GM19455 (cell line): ENCODE measurements around the gene VIL1.

ENCODE experiments used
- ATAC-seq: cut with Tn5 transposase; IDR thresholded peaks from one replicate; pipeline ENCODE4 v1.9.1; 2021; ENCODE audit not compliant: unreplicated experiment

The VIL1 gene

DNA sequence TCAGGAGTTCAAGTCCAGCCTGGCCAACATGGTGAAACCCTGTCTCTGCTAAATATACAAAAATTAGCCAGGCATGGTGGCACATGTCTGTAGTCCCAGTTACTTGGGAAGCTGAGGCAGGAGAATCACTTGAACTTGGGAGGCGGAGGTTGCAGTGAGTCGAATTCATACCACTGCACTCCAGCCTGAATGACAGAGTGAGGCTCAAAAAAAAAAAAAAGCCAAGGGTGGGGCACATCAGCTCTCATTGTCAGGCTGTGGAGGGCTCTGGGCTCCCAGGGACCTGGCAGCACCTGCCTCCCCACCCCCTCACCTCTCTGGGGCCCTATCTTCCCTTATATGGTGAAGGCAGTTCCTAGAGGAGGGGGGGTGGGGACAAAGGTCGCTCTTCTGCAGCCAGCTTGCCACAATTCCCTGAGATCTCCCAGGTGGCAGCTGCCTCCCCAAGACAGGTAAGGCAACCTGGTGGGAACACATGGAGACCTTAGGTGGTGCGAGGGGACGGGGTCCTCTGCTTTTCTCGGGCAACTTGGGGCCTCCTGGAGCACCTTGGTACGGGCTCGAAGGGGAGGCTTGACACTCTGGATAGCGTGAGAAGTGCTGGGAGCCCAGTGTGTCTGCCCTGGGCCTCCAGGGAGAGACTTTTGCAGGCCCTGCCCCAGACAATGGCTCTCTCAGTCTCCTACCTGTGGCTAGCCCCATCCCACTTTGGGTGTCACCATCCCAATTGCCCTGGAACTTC lies at the start of gene VIL1:
VIL1 (plus strand) TSS at position 407 of the 742 bp plus-strand sequence. CDS start 4,656 bp downstream, outside the sequence.
- no peak for ATAC-seq

DNA sequence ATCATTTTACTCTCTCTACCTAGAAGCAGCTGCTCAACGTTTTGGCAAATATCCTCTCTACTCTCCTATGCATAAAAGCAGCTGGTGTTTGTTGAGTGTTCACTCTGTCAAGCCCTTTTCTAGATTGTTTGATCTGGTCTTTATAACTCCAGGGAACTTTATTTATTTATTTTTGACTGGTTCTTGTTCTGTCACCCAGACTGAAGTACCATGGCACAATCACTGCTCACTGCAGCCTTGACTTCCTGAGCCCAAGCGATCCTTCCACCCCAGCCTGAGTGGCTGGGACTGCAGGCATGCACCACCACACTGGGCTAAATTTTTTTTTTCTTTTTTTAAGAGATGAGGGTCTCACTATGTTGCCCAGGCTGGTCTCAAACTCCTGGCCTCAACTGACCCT lies 49.6 kb upstream of the VIL1 start:
- ATAC-seq, result no peak

DNA sequence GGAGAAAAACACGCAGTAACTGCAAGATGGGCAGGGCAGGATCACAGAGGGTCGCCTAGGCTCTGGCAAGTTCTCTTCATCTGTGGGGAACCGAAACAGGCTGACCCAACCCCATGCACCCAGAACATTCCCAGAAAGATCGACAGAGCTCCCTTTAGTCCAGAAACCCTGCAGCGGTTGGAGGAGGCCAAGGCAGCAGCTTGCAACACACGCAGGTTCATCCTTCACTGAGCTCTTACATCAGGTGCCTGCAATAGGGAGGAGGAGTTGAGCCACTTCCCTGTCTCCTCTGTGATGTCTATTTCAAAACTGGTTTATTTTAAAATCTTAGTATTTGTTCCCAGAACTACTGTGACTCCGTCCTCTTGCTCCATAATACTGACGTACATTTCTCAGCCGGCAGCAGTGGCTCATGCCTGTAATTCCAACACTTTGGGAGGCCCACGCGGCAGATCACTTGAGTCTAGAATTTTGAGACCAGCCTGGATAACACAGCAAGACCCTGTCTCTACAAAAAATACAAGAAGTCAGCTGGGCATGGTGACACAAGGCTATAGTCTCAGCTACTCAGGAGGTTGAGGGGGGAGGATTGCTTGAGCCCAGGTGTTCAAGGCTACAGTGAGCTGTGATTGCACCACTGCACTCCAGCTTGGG lies 48.4 kb upstream of the VIL1 start:
- ATAC-seq, result no peak

DNA sequence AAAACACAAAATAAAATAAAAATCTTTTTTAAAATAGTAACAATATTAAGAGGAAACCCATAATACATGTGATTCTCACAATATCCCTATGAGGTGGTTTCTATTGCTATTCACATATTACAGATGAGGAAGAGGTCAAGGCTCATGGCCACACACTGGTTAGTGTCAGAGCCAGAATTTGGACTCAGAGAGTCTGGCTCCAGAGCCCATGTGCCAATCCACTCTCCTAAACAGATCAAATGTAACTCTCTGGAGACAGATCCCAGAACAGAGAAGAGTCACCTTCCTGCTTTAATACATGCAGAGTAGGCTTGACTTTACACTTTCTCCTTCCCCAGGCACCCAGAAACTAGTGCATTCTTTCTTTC lies 47.0 kb upstream of the VIL1 start:
- no peak for ATAC-seq

DNA sequence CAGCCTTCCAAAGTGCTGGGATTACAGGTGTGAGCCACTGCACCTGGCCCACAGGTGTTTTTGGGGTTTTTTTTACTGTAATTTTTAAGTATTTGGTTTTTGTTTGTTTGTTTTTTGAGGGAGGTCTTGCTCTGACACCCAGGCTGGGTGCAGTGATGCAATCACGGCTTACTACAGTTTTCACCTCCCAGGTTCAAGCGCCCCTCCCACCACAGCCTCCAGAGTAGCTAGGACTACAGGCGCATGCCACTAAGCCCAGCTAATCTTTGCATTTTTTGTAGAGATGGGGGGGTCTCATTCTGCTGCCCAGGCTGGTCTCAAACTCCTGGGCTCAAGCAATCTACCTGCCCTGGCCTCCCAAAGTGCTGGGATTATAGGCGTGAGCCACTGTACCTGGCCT lies 44.1 kb upstream of the VIL1 start:
- ATAC-seq, result no peak

DNA sequence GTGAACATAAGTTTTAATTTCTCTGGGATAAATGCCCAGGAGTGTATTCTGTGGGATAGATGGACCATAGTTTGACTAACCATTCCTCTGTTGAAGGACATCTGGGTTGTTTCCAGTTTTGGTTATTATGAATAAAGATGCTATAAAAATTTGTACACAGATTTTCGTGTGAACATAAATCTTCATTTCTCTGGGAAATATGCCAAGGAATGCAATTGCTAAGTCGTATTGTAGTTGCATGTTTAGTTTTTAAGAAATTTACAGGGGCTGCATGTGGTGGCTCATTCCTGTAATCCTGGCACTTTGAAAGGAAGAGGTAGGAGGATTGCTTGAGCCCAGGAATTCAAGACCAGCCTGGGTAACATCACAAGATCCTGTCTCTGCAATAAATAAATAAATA lies 43.7 kb upstream of the VIL1 start:
- ATAC-seq, result no peak

DNA sequence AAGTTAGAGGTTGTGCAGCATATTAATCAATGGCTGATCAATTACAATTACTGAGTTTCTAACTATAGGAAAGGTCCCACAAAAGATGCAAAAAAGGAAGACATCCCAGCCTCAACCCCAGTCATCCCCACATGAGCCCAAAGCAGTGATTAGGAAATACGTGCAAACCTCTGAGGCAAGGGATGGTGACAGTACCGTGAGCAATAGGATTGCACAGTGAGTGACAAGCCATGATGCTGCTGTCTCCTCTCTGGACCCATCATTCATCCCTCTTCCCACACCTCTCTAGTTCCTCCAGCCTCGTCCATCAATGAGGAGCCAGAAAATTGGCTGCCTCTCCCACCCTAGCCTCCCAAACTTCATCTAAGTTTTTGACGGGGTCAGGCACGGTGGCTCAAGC lies 40.9 kb upstream of the VIL1 start:
- no peak for ATAC-seq

DNA sequence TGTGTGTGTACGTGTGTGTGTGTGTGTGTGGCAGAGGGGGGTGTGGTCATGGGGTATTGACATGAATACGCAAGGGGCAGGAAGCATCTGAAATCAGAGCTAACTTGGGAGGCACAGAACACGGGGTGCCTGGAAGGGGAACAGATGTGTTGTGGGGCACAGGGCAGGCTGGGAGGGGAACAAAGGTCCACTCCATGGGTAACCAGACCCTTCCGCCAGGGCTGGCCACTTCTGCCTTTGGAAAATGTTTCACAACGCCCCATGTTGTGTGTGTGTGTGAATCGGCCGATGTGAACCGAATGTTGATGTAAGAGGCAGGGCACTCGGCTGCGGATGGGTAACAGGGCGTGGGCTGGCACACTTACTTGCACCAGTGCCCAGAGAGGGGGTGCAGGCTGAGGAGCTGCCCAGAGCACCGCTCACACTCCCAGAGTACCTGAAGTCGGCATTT lies 37.0 kb upstream of the VIL1 start, which contains the start of gene SLC11A1:
SLC11A1 (plus strand) TSS at position 358 of the 451 bp plus-strand sequence. CDS start 96 bp downstream, outside the sequence.
- no peak for ATAC-seq

DNA sequence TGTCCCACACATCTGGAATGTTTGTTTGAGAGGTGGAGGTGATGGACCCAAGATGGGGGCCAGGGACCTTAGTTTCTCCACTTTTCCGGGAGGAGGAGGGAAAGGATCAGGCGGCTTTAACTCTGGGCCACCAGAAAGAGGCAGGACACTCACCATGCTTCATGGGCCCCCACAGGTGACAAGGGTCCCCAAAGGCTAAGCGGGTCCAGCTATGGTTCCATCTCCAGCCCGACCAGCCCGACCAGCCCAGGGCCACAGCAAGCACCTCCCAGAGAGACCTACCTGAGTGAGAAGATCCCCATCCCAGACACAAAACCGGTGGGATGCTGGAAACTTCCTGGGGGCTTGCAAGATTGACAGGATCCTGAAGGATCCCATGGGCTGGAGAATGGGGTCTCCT lies 36.1 kb upstream of the VIL1 start:
- ATAC-seq, result no peak

DNA sequence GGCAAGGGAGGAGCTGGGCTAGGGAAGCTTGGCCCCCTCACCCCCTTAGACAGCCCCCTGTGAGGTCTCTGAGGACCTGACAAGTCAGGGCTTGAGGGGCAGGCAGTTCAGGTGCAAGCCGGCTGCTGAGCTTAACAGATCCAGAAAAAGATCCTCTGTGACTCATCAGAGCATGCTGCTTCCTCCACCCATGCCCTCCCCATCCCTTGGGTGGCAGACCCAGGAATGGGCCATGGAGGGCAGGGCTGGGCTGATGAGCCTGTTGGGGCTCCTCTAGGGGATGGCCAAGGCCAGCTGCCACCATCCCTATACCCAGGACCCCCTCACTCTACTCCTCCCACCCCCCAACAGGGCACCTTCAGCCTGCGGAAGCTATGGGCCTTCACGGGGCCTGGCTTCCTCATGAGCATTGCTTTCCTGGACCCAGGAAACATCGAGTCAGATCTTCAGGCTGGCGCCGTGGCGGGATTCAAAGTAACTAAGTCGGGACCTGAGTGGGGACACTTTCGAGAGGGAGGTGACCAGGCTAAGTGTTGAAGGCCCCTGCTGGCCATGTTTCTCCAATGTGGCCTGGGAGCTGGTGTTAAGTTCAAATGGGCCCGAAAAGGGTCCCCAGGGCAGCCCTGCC lies 34.9 kb upstream of the VIL1 start:
- no peak for ATAC-seq

DNA sequence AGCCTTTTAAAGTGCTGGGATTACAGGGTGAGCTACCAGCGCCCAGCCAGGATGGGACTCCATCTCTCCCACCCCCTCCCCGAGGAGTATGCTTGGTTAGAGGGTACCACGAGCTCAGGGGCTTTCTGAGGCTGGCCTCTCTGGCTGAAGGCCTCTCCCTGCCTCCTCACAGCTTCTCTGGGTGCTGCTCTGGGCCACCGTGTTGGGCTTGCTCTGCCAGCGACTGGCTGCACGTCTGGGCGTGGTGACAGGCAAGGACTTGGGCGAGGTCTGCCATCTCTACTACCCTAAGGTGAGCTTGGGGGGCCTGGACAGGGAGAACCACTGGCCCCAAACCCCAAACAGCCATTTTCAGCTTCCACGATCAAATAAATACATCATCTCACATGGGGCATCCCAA lies 33.9 kb upstream of the VIL1 start:
- ATAC-seq, result no peak

DNA sequence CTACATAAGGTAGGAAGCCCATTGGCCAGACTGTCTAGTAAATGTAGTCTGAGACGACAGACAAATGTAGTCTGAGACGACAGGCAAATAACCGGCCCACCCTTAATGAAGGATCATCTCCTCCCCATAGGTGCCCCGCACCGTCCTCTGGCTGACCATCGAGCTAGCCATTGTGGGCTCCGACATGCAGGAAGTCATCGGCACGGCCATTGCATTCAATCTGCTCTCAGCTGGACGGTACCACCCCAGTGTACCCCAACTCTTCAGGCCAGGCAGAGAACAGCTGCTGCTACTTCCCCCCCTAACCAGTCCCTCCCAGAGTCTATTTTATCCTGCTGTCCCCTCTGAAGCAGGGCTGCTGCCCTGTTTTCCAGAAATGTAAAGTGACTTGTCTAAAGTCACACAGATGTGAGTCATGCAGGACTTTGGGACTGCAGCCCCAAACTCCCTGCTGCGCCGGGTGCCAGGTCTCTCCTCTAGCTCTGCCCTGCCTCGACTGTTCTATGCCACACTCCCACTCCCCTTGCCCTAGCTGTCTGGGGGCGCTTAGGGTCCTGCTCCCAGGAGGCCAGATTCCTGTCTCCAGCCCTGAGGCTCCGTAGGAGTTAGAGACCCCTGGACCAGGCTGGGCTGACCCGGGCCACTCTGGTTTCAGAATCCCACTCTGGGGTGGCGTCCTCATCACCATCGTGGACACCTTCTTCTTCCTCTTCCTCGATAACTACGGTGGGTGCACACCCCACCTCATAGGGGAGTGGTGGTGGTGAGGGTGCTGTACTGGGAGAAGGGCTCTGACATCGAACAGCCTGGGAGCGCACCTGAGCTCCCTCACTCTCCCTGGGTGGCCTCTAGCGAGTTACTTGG lies 32.2 kb upstream of the VIL1 start:
- no peak for ATAC-seq

DNA sequence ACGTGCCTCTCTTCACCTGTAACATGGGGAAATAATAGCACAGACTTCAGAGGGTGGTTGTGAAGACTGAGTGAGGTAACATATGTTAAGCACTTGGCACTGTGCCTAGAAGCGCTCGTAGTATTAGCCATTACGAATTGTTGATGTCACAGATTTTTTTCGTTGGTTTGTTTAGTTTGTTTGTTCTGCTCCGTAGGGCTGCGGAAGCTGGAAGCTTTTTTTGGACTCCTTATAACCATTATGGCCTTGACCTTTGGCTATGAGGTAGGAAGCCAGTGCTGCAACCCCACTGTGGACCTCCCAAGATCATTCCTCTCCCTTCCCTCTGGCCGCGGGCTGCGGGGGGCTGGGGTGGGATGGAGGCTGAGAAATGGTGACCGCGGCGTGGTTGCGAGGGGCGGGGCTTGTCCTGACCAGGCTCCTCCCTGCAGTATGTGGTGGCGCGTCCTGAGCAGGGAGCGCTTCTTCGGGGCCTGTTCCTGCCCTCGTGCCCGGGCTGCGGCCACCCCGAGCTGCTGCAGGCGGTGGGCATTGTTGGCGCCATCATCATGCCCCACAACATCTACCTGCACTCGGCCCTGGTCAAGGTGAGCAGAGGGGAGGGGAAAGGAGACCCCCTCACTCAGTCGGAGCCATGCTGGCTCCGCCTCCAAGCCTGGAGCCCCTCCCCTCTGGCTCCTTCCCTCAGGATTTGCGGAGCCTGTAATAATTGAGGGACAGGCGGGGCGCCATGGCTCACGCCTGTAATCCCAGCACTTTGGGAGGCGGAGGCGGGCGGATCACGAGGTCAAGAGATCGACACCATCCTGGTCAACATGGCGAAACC lies 31.3 kb upstream of the VIL1 start:
- ATAC-seq, result no peak

DNA sequence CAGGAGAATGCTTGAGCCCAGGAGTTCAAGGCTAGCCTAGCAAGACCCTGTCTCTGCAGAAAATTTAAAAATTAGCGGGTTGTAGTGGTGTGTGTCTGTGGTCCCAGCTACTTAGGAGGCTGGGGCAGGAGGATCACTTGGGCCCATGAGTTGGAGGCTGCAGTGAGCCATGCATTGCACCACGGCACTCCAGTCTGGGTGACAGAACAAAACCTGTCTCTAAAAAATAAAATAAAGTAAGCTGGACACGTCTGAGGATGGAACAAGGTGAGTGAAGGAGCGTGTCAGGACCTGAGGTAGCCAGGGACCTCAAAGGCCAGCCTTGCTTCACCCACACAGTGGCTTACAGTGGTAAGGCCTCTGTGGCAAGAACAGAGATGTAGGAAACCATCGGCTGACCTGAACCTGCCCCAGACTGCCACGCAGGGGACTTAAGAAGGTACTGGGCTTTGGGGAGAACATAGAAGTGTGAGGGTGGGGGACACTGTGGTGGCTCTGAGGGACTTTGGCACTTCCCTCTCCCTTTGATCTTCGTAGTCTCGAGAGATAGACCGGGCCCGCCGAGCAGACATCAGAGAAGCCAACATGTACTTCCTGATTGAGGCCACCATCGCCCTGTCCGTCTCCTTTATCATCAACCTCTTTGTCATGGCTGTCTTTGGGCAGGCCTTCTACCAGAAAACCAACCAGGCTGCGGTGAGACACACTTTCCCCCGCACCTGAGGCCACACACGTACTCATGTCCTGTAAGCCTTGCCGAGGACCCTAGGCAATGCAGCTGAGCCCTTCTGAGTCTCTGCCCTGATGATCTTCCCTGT lies 29.4 kb upstream of the VIL1 start:
- no peak for ATAC-seq

DNA sequence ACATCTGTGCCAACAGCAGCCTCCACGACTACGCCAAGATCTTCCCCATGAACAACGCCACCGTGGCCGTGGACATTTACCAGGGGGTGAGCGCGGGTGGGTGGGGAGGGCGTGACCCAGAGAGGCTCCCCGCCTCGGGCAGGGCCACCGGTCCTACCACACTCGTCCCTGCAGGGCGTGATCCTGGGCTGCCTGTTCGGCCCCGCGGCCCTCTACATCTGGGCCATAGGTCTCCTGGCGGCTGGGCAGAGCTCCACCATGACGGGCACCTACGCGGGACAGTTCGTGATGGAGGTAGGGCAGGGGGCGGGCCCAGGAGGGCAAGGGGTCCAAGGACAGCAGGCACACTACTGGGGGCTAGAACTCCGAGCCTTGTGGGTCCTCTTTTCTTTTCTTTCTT lies 27.7 kb upstream of the VIL1 start:
- no peak for ATAC-seq

DNA sequence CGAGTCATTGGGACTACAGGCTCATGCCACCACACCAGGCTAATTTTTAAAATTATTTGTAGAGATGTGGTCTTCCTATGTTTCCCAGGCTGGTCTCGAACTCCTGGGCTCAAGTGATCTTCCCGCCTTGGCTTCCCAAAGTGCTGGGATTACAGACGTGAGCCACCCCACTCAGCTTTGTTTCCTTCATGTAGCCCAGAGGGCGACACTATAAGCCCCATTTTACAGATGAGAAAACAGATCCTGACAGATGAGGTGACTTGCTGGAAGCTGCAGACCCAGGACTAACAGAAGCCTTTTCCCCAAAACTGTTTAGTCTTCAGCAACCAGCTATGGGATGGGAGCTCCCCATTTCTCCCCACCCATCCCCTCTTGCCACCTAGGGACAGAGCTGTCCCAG lies 26.5 kb upstream of the VIL1 start:
- ATAC-seq, result no peak

DNA sequence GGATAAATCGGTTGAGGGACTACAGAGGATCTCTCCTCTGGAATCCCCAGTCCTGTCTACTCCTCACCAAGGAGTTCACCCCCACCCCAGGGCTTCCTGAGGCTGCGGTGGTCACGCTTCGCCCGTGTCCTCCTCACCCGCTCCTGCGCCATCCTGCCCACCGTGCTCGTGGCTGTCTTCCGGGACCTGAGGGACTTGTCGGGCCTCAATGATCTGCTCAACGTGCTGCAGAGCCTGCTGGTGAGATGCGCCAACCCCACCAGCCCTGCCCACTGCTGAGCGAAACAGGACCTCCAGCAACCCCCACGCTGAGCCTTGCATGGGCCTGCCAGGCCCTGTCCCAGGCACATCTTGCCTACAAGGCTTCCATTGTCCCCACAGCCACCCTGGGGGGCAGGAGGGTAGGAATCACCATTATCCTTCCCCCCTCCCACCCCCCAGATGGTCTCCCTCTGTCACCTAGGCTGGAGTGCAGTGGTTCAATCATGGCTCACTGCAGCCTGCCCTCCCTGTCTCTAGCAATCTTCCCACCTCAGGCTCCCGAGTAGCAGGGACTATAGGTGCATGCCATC lies 25.9 kb upstream of the VIL1 start:
- ATAC-seq, result no peak

DNA sequence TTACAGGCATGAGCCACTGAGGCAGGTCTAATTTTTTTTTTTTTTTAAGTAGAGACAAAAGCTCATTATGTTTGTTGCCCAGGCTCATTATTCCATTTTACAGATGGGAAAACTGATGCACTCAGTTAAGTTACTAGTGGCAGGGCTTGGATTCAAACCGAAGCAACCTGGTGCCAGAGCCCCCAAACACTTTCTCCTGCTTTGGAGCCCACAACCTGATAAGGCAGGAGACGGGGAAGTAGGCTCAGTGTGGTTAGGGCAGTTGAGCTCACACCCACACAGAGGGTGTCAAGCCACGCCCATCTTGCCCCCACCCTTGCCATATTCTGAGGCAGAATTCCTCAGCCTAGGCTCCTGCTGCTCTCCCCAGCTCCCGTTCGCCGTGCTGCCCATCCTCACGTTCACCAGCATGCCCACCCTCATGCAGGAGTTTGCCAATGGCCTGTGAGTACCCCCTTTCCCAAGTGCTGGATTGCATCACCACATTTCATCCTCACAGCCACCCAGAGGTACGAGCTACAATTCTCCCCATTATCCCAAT lies 25.1 kb upstream of the VIL1 start:
- no peak for ATAC-seq
